GM19438 (cell line): Measurements from ENCODE around the gene OR52M1.

Source experiments
- ATAC-seq: cut with Tn5 transposase; IDR thresholded peaks from one replicate; pipeline ENCODE4 v1.9.1; 2021; ENCODE audit warnings: low read depth; ENCODE audit not compliant: unreplicated experiment

OR52M1 gene

GRCh38 chr11:4560467-4560866 is 15.5 kb downstream of the OR52M1 start:
- ATAC-seq, result no peak

- ATAC-seq, result no peak
These were observed 20.4 kb downstream of the OR52M1 start for GRCh38 chr11:4565371-4565770.

- ATAC-seq, result no peak
These were observed 24.1 kb downstream of the OR52M1 start for GRCh38 chr11:4569075-4569474.

GRCh38 chr11:4576880-4577279 is 31.9 kb downstream of the OR52M1 start:
- ATAC-seq, result no peak

- no peak for ATAC-seq
These were observed 32.8 kb downstream of the OR52M1 start for GRCh38 chr11:4577761-4578160.

GRCh38 chr11:4578624-4579023 is 33.6 kb downstream of the OR52M1 start:
- ATAC-seq, result no peak

- no peak for ATAC-seq
These were observed 35.1 kb downstream of the OR52M1 start for GRCh38 chr11:4580124-4580523.

- ATAC-seq, result no peak
These were observed 36.5 kb downstream of the OR52M1 start, which contains the start of gene OR52I2 for GRCh38 chr11:4581443-4581842. Gene OR52I2, plus strand, starts transcription at chr11:4581743.

GRCh38 chr11:4589017-4589416 is 44.0 kb downstream of the OR52M1 start:
- ATAC-seq, result no peak

- ATAC-seq, result no peak
These were observed 48.7 kb downstream of the OR52M1 start, which contains the start of gene OR52I1 for GRCh38 chr11:4593739-4594138. Gene OR52I1, plus strand, starts transcription at chr11:4594039. Its CDS starts 0 bp downstream, at chr11:4594039.
